Left ventricle myocardium inferior (tissue), 1 donor: ENCODE results near the gene EXO5. TPM values are rescaled to one million over a fixed set of nuclear protein-coding genes. Genes with fewer than 3 reads are reported as not detected.

Source experiments
- DNase-seq: peaks from one replicate; pipeline ENCODE4 v3.0.0-alpha.2; 2020
- H3K27ac ChIP-seq: fragments of 200-600 bp; replicated peaks from 2 replicates; pipeline ENCODE4 v1.8.0; 2021
- H3K27me3 ChIP-seq: fragments of 200-600 bp; 2 replicates; pipeline ENCODE4 v1.8.0; 2021; ENCODE audit warnings: low read depth
- H3K36me3 ChIP-seq: fragments of 200-600 bp; 2 replicates; pipeline ENCODE4 v1.8.0; 2021
- H3K4me1 ChIP-seq: fragments of 200-600 bp; 2 replicates; pipeline ENCODE4 v1.8.0; 2021
- H3K4me3 ChIP-seq: fragments of 200-600 bp; 2 replicates; pipeline ENCODE4 v1.8.0; 2021; ENCODE audit warnings: mild to moderate bottlenecking, moderate library complexity
- H3K9me3 ChIP-seq: fragments of 200-600 bp; replicated peaks from 2 replicates; pipeline ENCODE4 v1.8.0; 2021
- CTCF ChIP-seq: fragments of 200-600 bp; IDR thresholded peaks from 2 replicates; pipeline ENCODE4 v1.8.0; 2021; ENCODE audit warnings: antibody characterized with exemption, mild to moderate bottlenecking, borderline replicate concordance
- intact Hi-C: fragments of 100-400 bp; cut with micrococcal nuclease; formaldehyde crosslinking; loops from one replicate; pipeline ENCODE4 v1.11.0; 2022
- long read RNA-seq: library from polyadenylated mRNA; unstranded; transcript quantifications from one replicate; pipeline ENCODE4 v2.0.0, GENCODE V29; 2021
- total RNA-seq: library from RNA; stranded (reverse); fragmentation: NEBNext Ultra II Directional; extraction: Animal tissue kit (Norgen Biotek cat#: 25700); gene quantifications from one replicate; pipeline ENCODE4 v1.2.1, GENCODE V29; 2021
- donor health status: DM: no; HTN: yes; CAD: no; lungs with severe emphysema.

The EXO5 gene
- total RNA-seq: 3.6 TPM
- long read RNA-seq, partial matches to known transcripts: 0 of 7 reads
- long read RNA-seq, other reads (novel, unspliced or antisense): 0 of 7 reads

GRCh38 chr1:40508375-40509341, at the start of gene EXO5:
EXO5 (plus strand) TSS chr1:40508767; CDS start chr1:40514545, 5,778 bp downstream.
- intact Hi-C loops: no loop called here
- Histone ChIP-seq H3K4me3 (peak within 1 kb of the TSS; percentile 86), H3K9me3 (peaks cover 25% of the 10 kb centered on the region), H3K27ac (peak within 1 kb of the TSS; percentile 83), H3K36me3 (no peaks in the 10 kb centered on the region), H3K4me1 (peaks cover 28% of the 10 kb centered on the region), H3K27me3 (no peaks in the 10 kb centered on the region)
- no peak for TF ChIP-seq CTCF
- peak; percentile 86 for DNase-seq

- no peak for DNase-seq
- Histone ChIP-seq H3K4me1 (no peaks in the 10 kb centered on the region), H3K4me3 (no peak overlapping the region), H3K36me3 (peaks cover 82% of the 10 kb centered on the region), H3K27ac (no peak overlapping the region), H3K27me3 (no peaks in the 10 kb centered on the region), H3K9me3 (peaks cover 100% of the 10 kb centered on the region)
- intact Hi-C loops: no loop called here
- TF ChIP-seq CTCF: no peak
Measured at GRCh38 chr1:40462956-40463590, 45.5 kb upstream of the EXO5 start.

GRCh38 chr1:40469327-40469726, 39.2 kb upstream of the EXO5 start:
- TF ChIP-seq CTCF: no peak
- peaks cover 94% of the 10 kb centered on the region for H3K9me3 ChIP-seq
- no peak for DNase-seq

GRCh38 chr1:40475268-40475667, 33.3 kb upstream of the EXO5 start:
- Histone ChIP-seq H3K4me3 (no peak overlapping the region), H3K36me3 (peaks cover 3% of the 10 kb centered on the region), H3K27me3 (no peaks in the 10 kb centered on the region), H3K4me1 (peaks cover 22% of the 10 kb centered on the region), H3K27ac (no peak overlapping the region), H3K9me3 (peaks cover 51% of the 10 kb centered on the region)
- no peak for DNase-seq
- intact Hi-C loops: no loop called here
- TF ChIP-seq CTCF: no peak

More at GRCh38 chr1:40469327-40469726, 39.2 kb upstream of the EXO5 start:
- Histone ChIP-seq H3K27ac (no peak overlapping the region), H3K4me1 (no peaks in the 10 kb centered on the region), H3K4me3 (no peak overlapping the region), H3K36me3 (peaks cover 21% of the 10 kb centered on the region), H3K27me3 (no peaks in the 10 kb centered on the region)
- intact Hi-C loops: no loop called here

GRCh38 chr1:40476924-40477677, 31.5 kb upstream of the EXO5 start, which contains the start of gene ZFP69:
ZFP69 (plus strand) TSS chr1:40477290; CDS start chr1:40479362, 2,072 bp downstream.
- peak; percentile 82 for DNase-seq
- TF ChIP-seq CTCF: peak; percentile 26
- Histone ChIP-seq H3K36me3 (peaks cover 17% of the 10 kb centered on the region), H3K4me1 (peaks cover 22% of the 10 kb centered on the region), H3K9me3 (peaks cover 37% of the 10 kb centered on the region), H3K27me3 (no peaks in the 10 kb centered on the region), H3K27ac (peak within 1 kb of the TSS; percentile 74), H3K4me3 (peak within 1 kb of the TSS; percentile 85)
- intact Hi-C loops: no loop called here
